Thyroid gland (tissue), 4 donors: ENCODE data around the gene TAOK1. TPM values are rescaled to one million over a fixed set of nuclear protein-coding genes. Genes with fewer than 3 reads are reported as not detected.

Experiments used
- DNase-seq, 2 donors: peaks; one replicate each; pipeline ENCODE4 v3.0.0-alpha.2; 2019
- H3K27ac ChIP-seq, 3 donors: fragments of 200-600 bp; sonication (generic); 1 replicate in 2 of 3; 2 replicates in 1 of 3; pipeline ENCODE4 v1.5.1; 2016 to 2019; ENCODE audit warnings: mild to moderate bottlenecking in 1 of 3, moderate library complexity in 1 of 3
- H3K27me3 ChIP-seq: fragments of 200-600 bp; sonication (generic); one replicate; pipeline ENCODE4 v1.5.1; 2019
- H3K36me3 ChIP-seq, 2 donors: fragments of 200-600 bp; sonication (generic); one replicate each; pipeline ENCODE4 v1.5.1; 2016 to 2019
- H3K4me1 ChIP-seq, 2 donors: fragments of 200-600 bp; sonication (generic); one replicate each; pipeline ENCODE4 v1.5.1; 2017 to 2019
- H3K4me3 ChIP-seq, 3 donors: fragments of 200-600 bp; sonication (generic); replicated peaks in 1 of 3; 1 replicate in 2 of 3; 2 replicates in 1 of 3; pipeline ENCODE4 v1.5.1; 2016; ENCODE audit warnings: mild to moderate bottlenecking in 1 of 3
- H3K9me3 ChIP-seq: fragments of 200-600 bp; sonication (generic); one replicate; pipeline ENCODE4 v1.5.1; 2017
- CTCF ChIP-seq, 6 experiments: fragments of 200-600 bp in 3 of 6; fragments of 450-650 bp in 3 of 6; sonication (generic) in 3 of 6; IDR thresholded peaks; one replicate each; pipeline ENCODE4 v1.5.1; 2016 to 2019; ENCODE audit warnings: antibody characterized with exemption in 6 of 6, mild to moderate bottlenecking in 2 of 6, inconsistent platforms in 1 of 6, moderate library complexity in 1 of 6
- POLR2A ChIP-seq, 2 donors: fragments of 450-650 bp; IDR thresholded peaks; one replicate each; pipeline ENCODE4 v1.6.1; 2017; ENCODE audit warnings: antibody characterized with exemption in 2 of 2, mild to moderate bottlenecking in 2 of 2, moderate library complexity in 1 of 2
- WGBS, 2 donors: methylation state at CpG; one replicate each; pipeline ENCODE4 v1.1.5; 2017; 5-methylcytosine and 5-hydroxymethylcytosine counted together
- intact Hi-C: fragments of 100-400 bp; cut with DNase I; formaldehyde crosslinking; loops from one replicate; pipeline ENCODE4 v1.15.1; 2023
- total RNA-seq, 4 donors: library from RNA; depleted of rRNA; stranded (reverse); fragments of >200 nt; gene quantifications; one replicate each; pipeline ENCODE4 v1.2.3, GENCODE V29; 2016

TAOK1 gene
- total RNA-seq, 4 donors from 2014 or later = 62.9 to 87.5 (median 68.8) TPM

DNA sequence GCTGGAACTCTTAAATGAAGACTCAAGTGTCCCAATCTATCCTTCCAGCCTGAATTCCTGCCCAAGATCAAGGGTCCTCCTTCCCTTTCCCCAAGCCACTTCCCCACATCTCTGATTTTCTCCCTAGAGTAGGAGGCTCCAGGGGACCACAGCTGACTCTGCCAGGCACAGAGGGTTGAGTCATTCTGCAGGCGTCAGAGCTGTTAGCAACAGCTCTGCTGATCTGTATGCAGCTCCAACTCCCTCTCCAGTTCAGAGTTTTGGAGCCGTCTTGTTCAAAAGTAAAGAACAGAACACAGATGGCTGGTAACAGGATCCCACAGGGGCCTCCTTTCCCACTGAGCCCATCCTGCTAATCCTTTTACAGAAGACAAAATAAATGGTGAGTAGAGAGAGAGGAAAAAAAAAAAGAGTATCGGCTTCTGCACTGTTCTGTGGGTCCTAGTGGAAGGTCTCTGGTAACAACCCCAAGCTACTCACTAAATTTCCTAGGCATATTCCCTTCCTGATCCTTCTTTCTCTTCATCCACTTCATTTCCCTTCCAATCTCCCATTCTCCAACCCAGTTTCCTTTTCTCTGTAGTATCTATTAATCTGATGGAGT is 13.4 kb upstream of the TAOK1 start:
- no peaks in the 10 kb centered on the region for H3K36me3 ChIP-seq
- H3K4me1 ChIP-seq = peaks cover 0 to 5% of the 10 kb centered on the region in 2 donors
- H3K27ac ChIP-seq = no peak overlapping the region
- intact Hi-C loops = no loop called here
- DNase-seq = no peak
- no peak overlapping the region for H3K4me3 ChIP-seq
- H3K27me3 ChIP-seq = no peaks in the 10 kb centered on the region
- WGBS, 2 donors = 58 to 70% methylated on average over 3 of the region's 3 CpGs
- TF ChIP-seq POLR2A (IDR thresholded peaks at IDR 0.05) = no peak
- no peak for TF ChIP-seq CTCF (IDR thresholded peaks at IDR 0.05)
- H3K9me3 ChIP-seq = no peaks in the 10 kb centered on the region

DNA sequence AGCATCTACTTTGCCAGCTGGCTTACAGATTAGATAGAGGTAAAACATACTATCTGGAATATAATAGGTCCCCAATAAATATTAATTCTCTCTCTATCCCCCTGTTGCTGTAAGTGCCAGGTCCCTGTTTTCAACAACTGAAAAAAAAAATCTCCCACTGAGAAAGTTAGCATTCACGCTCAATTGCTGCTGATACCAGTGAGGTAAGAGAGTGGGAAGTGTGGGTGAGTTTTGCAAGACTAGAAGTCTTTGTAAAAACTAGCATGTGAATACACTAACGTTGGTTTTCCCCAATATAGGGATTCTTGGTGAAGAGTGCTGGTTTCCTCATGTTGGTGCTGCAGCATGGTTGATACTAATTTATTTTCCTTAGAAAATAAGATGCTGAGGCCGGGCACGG is 11.7 kb upstream of the TAOK1 start:
- TF ChIP-seq POLR2A (IDR thresholded peaks at IDR 0.05) (no peak), CTCF (IDR thresholded peaks at IDR 0.05) (no peak)

DNA sequence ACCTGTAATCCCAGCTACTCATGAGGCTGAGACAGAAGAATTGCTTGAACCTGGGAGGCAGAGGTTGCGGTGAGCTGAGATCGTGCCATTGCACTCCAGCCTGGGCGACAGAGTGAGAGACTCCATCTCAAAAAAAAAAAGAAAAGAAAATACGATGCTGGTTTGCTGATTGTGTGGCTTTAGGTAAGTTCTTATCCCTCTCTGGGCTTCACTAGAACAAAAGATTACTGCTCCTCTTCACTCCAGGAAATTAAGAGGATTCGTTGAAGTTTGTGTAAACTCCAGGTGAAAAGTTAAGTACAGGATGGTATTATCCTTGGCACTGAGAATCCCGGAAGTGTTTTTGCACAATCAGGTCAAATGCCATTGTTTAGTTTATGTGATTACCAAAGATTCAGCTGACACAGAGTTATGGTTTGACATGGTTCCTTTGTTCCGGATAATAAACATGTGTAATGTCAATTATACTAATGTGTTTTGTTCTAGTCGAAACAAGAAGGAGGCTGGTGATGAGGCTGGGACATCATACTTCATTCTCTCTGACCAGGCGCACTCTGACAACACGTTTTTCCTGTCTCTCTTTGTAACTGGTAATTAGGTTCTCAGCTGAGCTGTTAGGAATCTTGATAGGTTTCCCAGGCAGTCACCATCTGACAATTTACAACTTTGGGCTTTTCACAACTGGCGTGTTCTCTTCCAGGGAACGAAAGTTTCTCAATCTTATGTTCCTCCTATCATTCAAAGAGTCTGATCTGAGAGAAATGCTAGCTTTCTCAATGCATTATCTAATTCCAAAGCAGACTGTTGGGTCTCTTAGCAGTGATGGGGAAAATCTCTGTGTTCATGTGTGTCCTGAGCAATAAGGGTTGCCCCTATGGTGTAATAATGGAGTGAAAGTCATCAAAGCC is 10.8 kb upstream of the TAOK1 start:
- peaks cover 0 to 5% of the 10 kb centered on the region in 2 donors for H3K4me1 ChIP-seq
- TF ChIP-seq POLR2A (IDR thresholded peaks at IDR 0.05) (no peak), CTCF (IDR thresholded peaks at IDR 0.05) (no peak)
- no peaks in the 10 kb centered on the region for H3K27me3 ChIP-seq
- H3K36me3 ChIP-seq = no peaks in the 10 kb centered on the region
- peak overlapping the region in 1 of 3 donors; percentile 11 for H3K27ac ChIP-seq
- no peak overlapping the region for H3K4me3 ChIP-seq
- intact Hi-C loops = no loop called here
- no peaks in the 10 kb centered on the region for H3K9me3 ChIP-seq
- WGBS, 2 donors = 61 to 64% methylated on average over 12 of the region's 12 CpGs
- no peak for DNase-seq

More for the DNA sequence above, 11.7 kb upstream of the TAOK1 start:
- DNase-seq = no peak
- Histone ChIP-seq H3K4me1 (peaks cover 0 to 5% of the 10 kb centered on the region in 2 donors), H3K36me3 (no peaks in the 10 kb centered on the region), H3K27ac (no peak overlapping the region), H3K9me3 (no peaks in the 10 kb centered on the region), H3K4me3 (no peak overlapping the region), H3K27me3 (no peaks in the 10 kb centered on the region)
- intact Hi-C loops = no loop called here
- 76 to 84% methylated on average over 4 of the region's 4 CpGs for WGBS, 2 donors

- TF ChIP-seq POLR2A (IDR thresholded peaks at IDR 0.05) (no peak), CTCF (IDR thresholded peaks at IDR 0.05) (no peak)
- 61 to 68% methylated on average over 1 of the region's 1 CpG for WGBS, 2 donors
- Histone ChIP-seq H3K4me3 (no peak overlapping the region), H3K27ac (no peak overlapping the region), H3K27me3 (no peaks in the 10 kb centered on the region), H3K36me3 (no peaks in the 10 kb centered on the region), H3K9me3 (no peaks in the 10 kb centered on the region), H3K4me1 (peaks cover 0 to 5% of the 10 kb centered on the region in 2 donors)
- DNase-seq = no peak
- intact Hi-C loops = loop anchor here (10.0 kb wide), 1 partner anchor 181 kb away; the partner anchor contains the start of genes ABHD15 and TP53I13
Observed at GRCh38 chr17:29383686-29384085, 6.5 kb upstream of the TAOK1 start.

DNA sequence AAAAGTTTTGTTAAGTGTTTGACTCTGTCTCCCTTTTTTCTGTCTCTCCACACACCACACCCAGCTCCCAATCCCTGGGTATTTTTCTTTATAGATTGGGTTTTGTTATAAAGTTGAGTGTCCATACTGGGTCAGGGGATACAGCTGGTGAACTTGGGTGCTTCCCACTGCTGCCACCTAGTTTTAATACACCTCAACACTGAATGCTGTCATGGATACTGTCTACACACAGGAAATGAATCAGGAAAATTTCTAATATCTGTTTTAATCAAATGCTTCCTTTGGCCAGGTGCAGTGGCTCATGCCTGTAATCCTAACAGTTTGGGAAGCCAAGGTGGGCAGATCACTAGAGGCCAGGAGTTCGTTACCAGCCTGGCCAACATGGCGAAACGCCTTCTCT is 5.3 kb upstream of the TAOK1 start:
- no peaks in the 10 kb centered on the region for H3K27me3 ChIP-seq
- H3K4me3 ChIP-seq = no peak overlapping the region
- H3K36me3 ChIP-seq = no peaks in the 10 kb centered on the region
- WGBS, 2 donors = 90 to 91% methylated on average over 3 of the region's 3 CpGs
- TF ChIP-seq POLR2A (IDR thresholded peaks at IDR 0.05) (no peak), CTCF (IDR thresholded peaks at IDR 0.05) (no peak)
- intact Hi-C loops = loop anchor here (10.0 kb wide), 1 partner anchor 180 kb away; the partner anchor contains the start of genes ABHD15 and TP53I13
- no peak overlapping the region for H3K27ac ChIP-seq
- no peaks in the 10 kb centered on the region for H3K9me3 ChIP-seq
- DNase-seq = no peak
- H3K4me1 ChIP-seq = no peaks in the 10 kb centered on the region
